Measurements from ENCODE around the gene SLC7A6.

Gene SLC7A6

DNA sequence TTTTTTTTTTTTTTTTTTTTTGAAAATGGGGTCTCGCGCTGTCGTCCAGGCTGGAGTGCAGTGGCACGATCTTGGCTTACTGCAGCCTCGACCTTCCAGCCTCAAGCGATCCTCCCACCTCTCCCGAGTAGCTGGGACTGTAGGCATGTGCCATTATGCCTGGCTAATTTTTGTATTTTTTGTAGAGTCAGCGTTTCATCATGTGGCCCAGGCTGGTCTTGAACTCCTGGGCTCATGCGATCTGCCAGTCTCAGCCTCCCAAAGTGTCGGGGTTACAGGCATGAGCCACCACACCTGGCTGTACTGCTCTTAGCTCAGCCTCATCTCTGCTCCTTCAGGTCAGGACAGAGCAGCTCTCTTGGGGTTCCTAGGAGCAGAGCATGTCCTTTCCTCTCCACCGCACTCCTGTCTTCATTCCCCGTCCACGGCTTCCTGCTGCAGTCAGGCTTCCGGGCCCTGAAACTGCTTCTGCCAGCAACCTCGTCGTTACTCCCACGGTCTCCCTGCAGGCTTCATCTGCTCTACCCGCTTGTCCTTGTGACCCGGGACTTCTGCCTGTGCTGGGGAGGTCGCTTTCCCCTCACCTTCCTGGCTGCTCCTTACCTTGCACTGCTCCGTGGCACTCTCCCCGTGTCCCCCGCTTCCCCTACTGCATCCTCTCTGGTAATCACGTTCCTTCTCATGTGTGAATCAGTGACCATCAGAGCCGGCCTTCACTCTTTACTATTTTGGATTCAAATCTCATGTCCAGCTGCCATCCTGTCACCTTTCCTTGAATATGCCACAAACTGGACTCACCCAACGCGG is 84.5 kb downstream of the SLC7A6 start:
- FAIRE-seq: no peak

DNA sequence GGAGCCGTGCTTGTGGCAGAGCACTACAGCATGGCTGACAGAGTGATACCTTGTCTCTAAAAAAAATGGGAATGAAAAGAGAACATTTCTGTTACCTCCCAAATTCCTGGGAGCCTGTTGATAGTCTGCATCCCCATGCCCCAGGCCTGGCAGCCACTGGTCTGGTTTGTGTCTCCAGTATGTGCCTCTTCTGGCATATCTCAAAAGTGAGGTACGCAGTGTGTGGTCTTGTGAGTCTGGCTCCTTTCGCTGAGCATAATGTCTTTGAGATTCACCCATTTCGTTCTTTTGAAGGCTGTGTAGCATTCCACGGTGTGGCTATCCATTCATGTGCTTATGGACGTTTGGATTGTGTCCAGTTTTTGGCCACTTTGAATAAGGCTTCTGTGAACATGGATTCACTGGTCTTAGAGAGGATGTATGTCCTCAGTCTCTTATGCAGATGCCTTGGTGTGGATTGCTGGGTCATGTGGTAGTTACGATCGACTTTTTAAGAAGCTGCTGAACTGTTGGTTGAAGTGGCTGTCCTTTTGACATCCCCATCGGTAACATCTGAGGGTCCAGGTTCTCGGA is 85.6 kb downstream of the SLC7A6 start:
- no peak for FAIRE-seq

DNA sequence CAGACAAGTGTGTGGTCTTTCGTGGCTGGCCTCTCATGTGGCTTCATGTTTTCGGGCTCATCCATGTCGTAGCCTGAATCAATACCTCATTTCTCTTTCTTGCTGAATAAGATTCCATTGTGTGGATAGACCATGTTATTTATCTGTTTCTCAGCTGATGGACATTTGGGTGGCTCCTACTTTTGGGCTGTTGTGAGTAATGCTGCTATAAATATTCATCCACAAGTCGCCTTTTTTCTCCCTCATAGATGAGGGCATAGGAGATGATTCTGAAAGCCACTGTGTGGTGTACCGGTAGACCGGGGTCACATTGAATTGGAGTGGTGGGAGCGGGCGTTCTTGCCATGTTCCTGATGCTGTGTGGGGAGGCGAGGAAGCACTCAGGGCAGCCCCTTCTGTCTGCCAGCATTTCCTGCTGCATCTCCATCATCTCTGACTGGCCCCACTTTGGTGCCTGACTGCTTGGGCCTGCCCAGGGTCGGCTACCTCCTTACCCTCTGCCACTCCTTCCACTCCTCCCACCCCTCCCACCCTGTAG is 86.6 kb downstream of the SLC7A6 start:
- no peak for FAIRE-seq
